Transverse colon (tissue), 4 donors: ENCODE measurements around the gene CEP57L1.

Experiments used
- POLR2A ChIP-seq: fragments of 450-650 bp; IDR thresholded peaks from one replicate; pipeline ENCODE4 v1.6.1; 2016; ENCODE audit warnings: antibody characterized with exemption, mild to moderate bottlenecking, moderate library complexity
- POLR2AphosphoS5 ChIP-seq, 3 donors: sonication (generic); formaldehyde crosslinking; IDR thresholded peaks; one replicate each; pipeline ENCODE4 v1.6.1; 2016; ENCODE audit warnings: antibody characterized with exemption in 3 of 3
- TF ChIP-seq, protein P1 (sequence below), 5 experiments: fragments of 200-600 bp in 3 of 5; fragments of 450-650 bp in 2 of 5; sonication (generic) in 3 of 5; IDR thresholded peaks; 1 replicate in 2 of 5; 2 replicates in 3 of 5; pipeline ENCODE4 v1.5.1; 2016 to 2017; ENCODE audit warnings: antibody characterized with exemption in 5 of 5, inconsistent platforms in 3 of 5, mild to moderate bottlenecking in 2 of 5, moderate library complexity in 1 of 5

DNA sequence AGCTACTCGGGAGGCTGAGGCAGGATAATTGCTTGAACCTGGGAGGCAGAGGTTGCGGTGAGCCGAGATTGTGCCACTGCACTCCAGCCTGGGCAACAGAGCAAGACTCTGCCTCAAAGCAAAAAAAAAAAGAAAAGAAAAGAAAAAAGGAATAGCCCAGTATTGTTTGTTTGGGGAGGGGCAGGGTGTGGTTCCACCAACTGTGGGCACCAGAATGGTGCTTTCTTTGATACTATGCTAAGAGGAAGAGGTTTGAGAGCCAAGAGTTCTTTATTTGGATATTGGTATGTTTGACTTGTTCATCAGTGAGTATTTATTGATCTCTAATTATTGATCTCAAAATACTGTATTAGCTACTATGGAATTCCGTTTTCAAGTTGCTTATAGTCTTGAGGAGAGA, 72.3 kb downstream of the CEP57L1 start:
- TF ChIP-seq, protein P1, sequence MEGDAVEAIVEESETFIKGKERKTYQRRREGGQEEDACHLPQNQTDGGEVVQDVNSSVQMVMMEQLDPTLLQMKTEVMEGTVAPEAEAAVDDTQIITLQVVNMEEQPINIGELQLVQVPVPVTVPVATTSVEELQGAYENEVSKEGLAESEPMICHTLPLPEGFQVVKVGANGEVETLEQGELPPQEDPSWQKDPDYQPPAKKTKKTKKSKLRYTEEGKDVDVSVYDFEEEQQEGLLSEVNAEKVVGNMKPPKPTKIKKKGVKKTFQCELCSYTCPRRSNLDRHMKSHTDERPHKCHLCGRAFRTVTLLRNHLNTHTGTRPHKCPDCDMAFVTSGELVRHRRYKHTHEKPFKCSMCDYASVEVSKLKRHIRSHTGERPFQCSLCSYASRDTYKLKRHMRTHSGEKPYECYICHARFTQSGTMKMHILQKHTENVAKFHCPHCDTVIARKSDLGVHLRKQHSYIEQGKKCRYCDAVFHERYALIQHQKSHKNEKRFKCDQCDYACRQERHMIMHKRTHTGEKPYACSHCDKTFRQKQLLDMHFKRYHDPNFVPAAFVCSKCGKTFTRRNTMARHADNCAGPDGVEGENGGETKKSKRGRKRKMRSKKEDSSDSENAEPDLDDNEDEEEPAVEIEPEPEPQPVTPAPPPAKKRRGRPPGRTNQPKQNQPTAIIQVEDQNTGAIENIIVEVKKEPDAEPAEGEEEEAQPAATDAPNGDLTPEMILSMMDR (IDR thresholded peaks at IDR 0.05) = no peak
- no peak for TF ChIP-seq POLR2AphosphoS5 (IDR thresholded peaks at IDR 0.05)
- no peak for TF ChIP-seq POLR2A
